HG03095 (cell line): Measurements from ENCODE around the gene MAPK12.

Source experiments
- ATAC-seq: cut with Tn5 transposase; IDR thresholded peaks from one replicate; pipeline ENCODE4 v1.9.1; 2021; ENCODE audit warnings: moderate library complexity; ENCODE audit not compliant: unreplicated experiment

The MAPK12 gene

GRCh38 chr22:50253046-50253915, 8.2 kb downstream of the MAPK12 start:
- ATAC-seq = no peak

GRCh38 chr22:50252082-50253045, 9.1 kb downstream of the MAPK12 start:
- no peak for ATAC-seq

- ATAC-seq = no peak
These were observed 9.9 kb downstream of the MAPK12 start for GRCh38 chr22:50251477-50252081.

- peak; percentile 50 for ATAC-seq
These were observed 10.7 kb downstream of the MAPK12 start, which contains the start of gene HDAC10 for GRCh38 chr22:50250555-50251476. Gene HDAC10 (minus strand): TSS chr22:50251265. CDS start chr22:50251032, 233 bp downstream.

GRCh38 chr22:50250249-50250554, 11.3 kb downstream of the MAPK12 start:
- ATAC-seq = no peak

GRCh38 chr22:50249341-50250248, 11.9 kb downstream of the MAPK12 start:
- no peak for ATAC-seq

GRCh38 chr22:50248196-50249081, 13.0 kb downstream of the MAPK12 start:
- ATAC-seq = no peak

- no peak for ATAC-seq
These were observed 13.7 kb downstream of the MAPK12 start for GRCh38 chr22:50247748-50248147.

GRCh38 chr22:50246242-50247175, 15.0 kb downstream of the MAPK12 start:
- ATAC-seq = no peak

GRCh38 chr22:50245214-50246072, 16.0 kb downstream of the MAPK12 start:
- ATAC-seq = no peak

GRCh38 chr22:50244420-50245213, 16.9 kb downstream of the MAPK12 start, which contains the start of gene TUBGCP6:
Gene TUBGCP6 (minus strand): TSS chr22:50245023. CDS start chr22:50244459, 564 bp downstream.
- no peak for ATAC-seq

- no peak for ATAC-seq
These were observed 17.6 kb downstream of the MAPK12 start for GRCh38 chr22:50243685-50244419.

GRCh38 chr22:50242406-50242949, 19.0 kb downstream of the MAPK12 start:
- ATAC-seq = no peak

- no peak for ATAC-seq
These were observed 22.7 kb downstream of the MAPK12 start for GRCh38 chr22:50238755-50239154.
